Measurements from ENCODE around the gene WDPCP. TPM values are rescaled to one million over a fixed set of nuclear protein-coding genes. Genes with fewer than 3 reads are reported as not detected.

The WDPCP gene
- total and polyA plus RNA-seq, 2 experiments from 2014 or later, result 8.8 to 20.4 TPM

GRCh38 chr2:63545023-63545422, 43.3 kb downstream of the WDPCP start:
- Histone ChIP-seq H3K27me3 (ENCODE audit: insufficient read depth) (no peaks in the 10 kb centered on the region), H3K79me2 (replicated peaks; ENCODE audit: insufficient read depth) (no peaks in the 10 kb centered on the region; the same call in 1 of the 2 replicates), H3K4me2 (no peak overlapping the region), H2AFZ (no peak overlapping the region), H4K20me1 (replicated peaks; ENCODE audit: insufficient read depth) (no peaks in the 10 kb centered on the region), H3K4me3 (no peak overlapping the region), H3K36me3 (ENCODE audit: insufficient read depth) (no peaks in the 10 kb centered on the region), H3K9me2 (ENCODE audit: insufficient read depth) (no peaks in the 10 kb centered on the region), H3F3A (replicated peaks; ENCODE audit: low read depth) (no peaks in the 10 kb centered on the region), H3K4me1 (ENCODE audit: insufficient read depth) (no peaks in the 10 kb centered on the region), H3K27ac (ENCODE audit: low read depth) (no peak overlapping the region)
- ATAC-seq (peak; percentile 39; the same call in 2 of the 3 replicates), DNase-seq (ENCODE audit: low spot score) (peak; percentile 19)
- Mint-ChIP-seq H3K27ac (peak overlapping the region; percentile 55), H3K27me3 (ENCODE audit: insufficient read depth, low read depth, poor library complexity) (peaks cover 6% of the 10 kb centered on the region), H3K4me1 (peaks cover 9% of the 10 kb centered on the region), H3K9me3 (no peaks in the 10 kb centered on the region), H3K4me3 (no peak overlapping the region), H3K36me3 (ENCODE audit: low read depth) (no peaks in the 10 kb centered on the region)
- TF ChIP-seq ETS1 (IDR thresholded peaks at IDR 0.05) (no peak), POLR2AphosphoS5 (IDR thresholded peaks at IDR 0.05; ENCODE audit: low read depth) (no peak), CREB1 (CRISPR knock-in tag; IDR thresholded peaks at IDR 0.05; ENCODE audit: low read depth) (no peak), ZNF331 (CRISPR knock-in tag; IDR thresholded peaks at IDR 0.05; ENCODE audit: low read depth) (no peak), STAT1 (IDR thresholded peaks at IDR 0.05; ENCODE audit: unreplicated experiment) (no peak), EZH2phosphoT487 (IDR thresholded peaks at IDR 0.05; ENCODE audit: unreplicated experiment) (no peak), REST (IDR thresholded peaks at IDR 0.05; ENCODE audit: unreplicated experiment) (no peak), CTCF (conservative IDR thresholded peaks at IDR 0.05; ENCODE audit: low read depth in 2 of 2) (no peak), JUNB (IDR thresholded peaks at IDR 0.05; ENCODE audit: unreplicated experiment) (no peak)
